Right lobe of liver (tissue), 6 donors: ENCODE measurements around the gene ARMH3. TPM values are rescaled to one million over a fixed set of nuclear protein-coding genes. Genes with fewer than 3 reads are reported as not detected.
A peak's percentile ranks its signal among the peaks of the same experiment; 100 is the strongest.

Experiments used
- ATAC-seq, 4 donors: fragments of 200-7000 bp; cut with Tn5 transposase; one replicate each; pipeline ENCODE4 v1.9.1; 2020; ENCODE audit warnings: mild to moderate bottlenecking in 4 of 4, moderate library complexity in 4 of 4
- DNase-seq, 3 donors: peaks; one replicate each; pipeline ENCODE4 v3.0.0-alpha.2; 2020
- H3K27ac ChIP-seq, 3 donors: fragments of 200-600 bp; one replicate each; pipeline ENCODE4 v1.8.0; 2022
- H3K27me3 ChIP-seq, 2 donors: fragments of 200-600 bp; one replicate each; pipeline ENCODE4 v1.8.0; 2022
- H3K36me3 ChIP-seq, 4 donors: fragments of 200-600 bp; sonication (generic) in 1 of 4; one replicate each; pipeline versions ENCODE4 v1.5.1 to v1.8.0; 2017 to 2022; ENCODE audit warnings: control low read depth in 1 of 4
- H3K4me1 ChIP-seq, 4 donors: fragments of 200-600 bp; sonication (generic) in 1 of 4; one replicate each; pipeline versions ENCODE4 v1.5.1 to v1.8.0; 2017 to 2022; ENCODE audit warnings: control low read depth in 1 of 4
- H3K4me3 ChIP-seq, 3 donors: fragments of 200-600 bp; one replicate each; pipeline ENCODE4 v1.8.0; 2022
- H3K9me3 ChIP-seq, 4 donors: fragments of 200-600 bp; sonication (generic) in 1 of 4; one replicate each; pipeline versions ENCODE4 v1.5.1 to v1.8.0; 2017 to 2022; ENCODE audit warnings: control low read depth in 1 of 4
- CTCF ChIP-seq, 4 donors: fragments of 200-600 bp in 3 of 4; fragments of 450-650 bp in 1 of 4; IDR thresholded peaks; one replicate each; pipeline versions ENCODE4 v1.5.1 to v1.8.0; 2016 to 2022; ENCODE audit warnings: antibody characterized with exemption in 4 of 4, mild to moderate bottlenecking in 2 of 4
- POLR2A ChIP-seq: fragments of 450-650 bp; IDR thresholded peaks from one replicate; pipeline ENCODE4 v1.6.1; 2017; ENCODE audit warnings: antibody characterized with exemption, mild to moderate bottlenecking
- WGBS: methylation state at CpG from one replicate; pipeline ENCODE4 v1.1.6; 2018; ENCODE audit warnings: low coverage, low lambda C conversion rate; ENCODE audit not compliant: insufficient coverage; ENCODE audit errors: missing lambda C conversion rate; 5-methylcytosine and 5-hydroxymethylcytosine counted together
- intact Hi-C, 2 donors: fragments of 100-400 bp; cut with DNase I; formaldehyde crosslinking; loops; one replicate each; pipeline versions ENCODE4 v1.11.2 to v1.14.1; 2022
- total RNA-seq, 6 experiments: library from RNA; depleted of rRNA in 2 of 6; stranded (reverse); fragments of >200 nt in 2 of 6; fragmentation: NEBNext Ultra II Directional in 3 of 6; extraction: Animal tissue kit (Norgen Biotek cat#: 25700) in 3 of 6; gene quantifications; one replicate each; pipeline versions ENCODE4 v1.1.0 to v1.2.4, GENCODE V29; 2016 to 2023
- donor health status: DM: no; HTN: yes; CAD: no.
- donor health status: DM: no; HTN: no; CAD: no.
- donor health status: DM: no; HTN: no; CAD: no.
- donor health status: DM: no; HTN: yes; CAD: no.
- donor health status: DM: no; HTN: yes; CAD: no.

ARMH3 gene
- total RNA-seq, 6 experiments from 2014 or later = 8.5 to 13.4 (median 11.6) TPM

- Histone ChIP-seq H3K27me3 (no peaks in the 10 kb centered on the region), H3K4me3 (no peak overlapping the region), H3K9me3 (no peaks in the 10 kb centered on the region), H3K27ac (no peak overlapping the region), H3K4me1 (peaks cover 0 to 13% (median 3%) of the 10 kb centered on the region in 4 donors), H3K36me3 (peaks cover 0 to 29% (median 4%) of the 10 kb centered on the region in 4 donors)
- TF ChIP-seq CTCF (IDR thresholded peaks at IDR 0.05) = no peak
- TF ChIP-seq POLR2A = no peak
- intact Hi-C loops = no loop called here
- DNase-seq (no peak), ATAC-seq (no peak)
- WGBS = 58% methylated on average over 2 of the region's 2 CpGs
Observed at GRCh38 chr10:101997803-101998202, 58.2 kb downstream of the ARMH3 start.

GRCh38 chr10:101995451-101996063 lies 60.4 kb downstream of the ARMH3 start:
- WGBS = 16% methylated on average over 1 of the region's 1 CpG
- Histone ChIP-seq H3K4me3 (no peak overlapping the region), H3K4me1 (peaks cover 0 to 13% (median 3%) of the 10 kb centered on the region in 4 donors), H3K27me3 (no peaks in the 10 kb centered on the region), H3K27ac (no peak overlapping the region), H3K9me3 (no peaks in the 10 kb centered on the region), H3K36me3 (peaks cover 0 to 44% (median 11%) of the 10 kb centered on the region in 4 donors)
- TF ChIP-seq POLR2A (no peak), CTCF (IDR thresholded peaks at IDR 0.05) (no peak)
- intact Hi-C loops = no loop called here
- ATAC-seq (peak; percentile 56 to 96 (median 74)), DNase-seq (no peak)

- no peak for DNase-seq
- H3K4me3 ChIP-seq = no peak overlapping the region
- no peaks in the 10 kb centered on the region for H3K27me3 ChIP-seq
- H3K4me1 ChIP-seq = peaks cover 0 to 13% (median 3%) of the 10 kb centered on the region in 4 donors
- whole genome bisulfite sequencing = 82% methylated on average over 5 of the region's 5 CpGs
- no peak for ATAC-seq
- peaks cover 4 to 53% (median 25%) of the 10 kb centered on the region in 4 donors for H3K36me3 ChIP-seq
- TF ChIP-seq CTCF (IDR thresholded peaks at IDR 0.05) (no peak), POLR2A (no peak)
- H3K27ac ChIP-seq = no peak overlapping the region
- intact Hi-C loops = no loop called here
- H3K9me3 ChIP-seq = no peaks in the 10 kb centered on the region
Observed at GRCh38 chr10:101993651-101994200, 62.2 kb downstream of the ARMH3 start.

GRCh38 chr10:101993221-101993620 lies 62.8 kb downstream of the ARMH3 start:
- DNase-seq = no peak
- Histone ChIP-seq H3K4me1 (peaks cover 0 to 13% (median 3%) of the 10 kb centered on the region in 4 donors), H3K9me3 (no peaks in the 10 kb centered on the region), H3K36me3 (peaks cover 4 to 53% (median 24%) of the 10 kb centered on the region in 4 donors), H3K4me3 (no peak overlapping the region), H3K27ac (no peak overlapping the region), H3K27me3 (no peaks in the 10 kb centered on the region)
- WGBS = 78% methylated on average over 4 of the region's 4 CpGs
- intact Hi-C loops = no loop called here
- TF ChIP-seq CTCF (IDR thresholded peaks at IDR 0.05) = no peak
- TF ChIP-seq POLR2A = no peak
- ATAC-seq = no peak
